Measurements from ENCODE around the gene CDKAL1. TPM values are rescaled to one million over a fixed set of nuclear protein-coding genes. Genes with fewer than 3 reads are reported as not detected.
"Not testable (repeated sequence)": the region's sequence is repeated elsewhere in the genome, so short reads cannot be mapped to it uniquely, and the experiment has no call there.

CDKAL1 gene
- total RNA-seq, 1 donor from 2014 or later, result 11.3 TPM

DNA sequence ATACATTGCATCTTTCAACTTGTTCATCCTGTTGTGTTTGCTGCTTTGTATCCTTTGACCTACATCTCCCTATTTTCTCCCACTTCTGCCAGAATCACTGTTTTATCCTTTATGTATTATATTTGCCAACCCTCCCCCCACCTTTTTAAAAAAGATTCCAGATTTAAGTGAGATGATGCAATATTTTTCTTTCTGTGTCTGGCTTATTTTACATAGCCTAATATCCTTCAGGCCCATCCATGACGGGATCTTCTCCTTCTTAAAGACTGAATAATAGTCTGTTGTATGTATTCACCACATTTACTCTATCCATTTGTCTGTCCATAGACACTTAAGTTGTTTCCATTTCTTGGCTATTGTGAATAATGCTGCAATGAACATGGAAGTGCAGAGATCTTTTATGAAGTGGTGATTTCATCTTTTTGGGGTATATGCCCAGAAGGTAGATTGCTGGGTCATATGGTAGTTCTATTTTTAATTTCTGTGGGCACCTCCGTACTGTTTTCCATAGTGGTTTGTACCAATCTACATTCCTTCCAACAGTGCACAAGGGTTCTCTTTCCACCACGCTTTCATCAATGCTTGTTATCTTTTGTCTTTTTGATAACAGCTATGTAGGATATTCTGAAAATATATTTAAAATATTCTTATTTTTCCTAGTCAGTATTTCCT is 181.0 kb downstream of the CDKAL1 start:
- intact Hi-C loops (cut with DNase I), result no loop called here
- no peak overlapping the region for H3K27ac ChIP-seq
- H3K36me3 ChIP-seq, result no peaks in the 10 kb centered on the region
- DNase-seq (ENCODE audit: extremely low spot score in 2 of 2), result no peak
- H3K27me3 ChIP-seq, result no peaks in the 10 kb centered on the region
- H3K9me3 ChIP-seq, result no peaks in the 10 kb centered on the region
- no peak overlapping the region for H3K4me3 ChIP-seq
- TF ChIP-seq POLR2A (IDR thresholded peaks at IDR 0.05) (no peak), POLR2AphosphoS5 (IDR thresholded peaks at IDR 0.05; ENCODE audit: insufficient read depth in 1 of 2, low read depth in 1 of 2) (no peak)
- TF ChIP-seq, protein P1, sequence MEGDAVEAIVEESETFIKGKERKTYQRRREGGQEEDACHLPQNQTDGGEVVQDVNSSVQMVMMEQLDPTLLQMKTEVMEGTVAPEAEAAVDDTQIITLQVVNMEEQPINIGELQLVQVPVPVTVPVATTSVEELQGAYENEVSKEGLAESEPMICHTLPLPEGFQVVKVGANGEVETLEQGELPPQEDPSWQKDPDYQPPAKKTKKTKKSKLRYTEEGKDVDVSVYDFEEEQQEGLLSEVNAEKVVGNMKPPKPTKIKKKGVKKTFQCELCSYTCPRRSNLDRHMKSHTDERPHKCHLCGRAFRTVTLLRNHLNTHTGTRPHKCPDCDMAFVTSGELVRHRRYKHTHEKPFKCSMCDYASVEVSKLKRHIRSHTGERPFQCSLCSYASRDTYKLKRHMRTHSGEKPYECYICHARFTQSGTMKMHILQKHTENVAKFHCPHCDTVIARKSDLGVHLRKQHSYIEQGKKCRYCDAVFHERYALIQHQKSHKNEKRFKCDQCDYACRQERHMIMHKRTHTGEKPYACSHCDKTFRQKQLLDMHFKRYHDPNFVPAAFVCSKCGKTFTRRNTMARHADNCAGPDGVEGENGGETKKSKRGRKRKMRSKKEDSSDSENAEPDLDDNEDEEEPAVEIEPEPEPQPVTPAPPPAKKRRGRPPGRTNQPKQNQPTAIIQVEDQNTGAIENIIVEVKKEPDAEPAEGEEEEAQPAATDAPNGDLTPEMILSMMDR (IDR thresholded peaks at IDR 0.05), result no peak
- H3K4me1 ChIP-seq, result peaks cover 5% of the 10 kb centered on the region

DNA sequence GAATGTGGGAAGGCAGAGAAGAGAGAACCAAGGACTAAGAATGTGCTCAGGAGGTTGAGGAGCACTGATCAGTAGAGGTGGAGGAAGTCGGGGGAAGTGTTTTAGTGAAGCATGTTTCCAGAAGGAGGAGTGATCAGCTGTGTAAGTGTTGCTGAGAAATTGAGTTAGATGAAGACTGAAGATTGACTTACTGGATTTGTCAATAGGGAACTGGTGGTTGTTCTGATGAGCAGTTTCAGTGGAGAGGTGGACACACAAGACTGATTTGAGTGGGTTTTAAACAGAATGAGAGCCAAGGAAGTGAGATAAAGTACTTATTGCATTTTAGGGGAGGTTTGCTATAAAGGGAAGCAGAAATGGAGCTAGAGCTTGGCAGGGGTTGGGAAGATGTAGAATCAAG is 182.6 kb downstream of the CDKAL1 start:
- intact Hi-C loops (cut with DNase I), result no loop called here
- no peak for DNase-seq (ENCODE audit: extremely low spot score in 2 of 2)
- H3K9me3 ChIP-seq, result no peaks in the 10 kb centered on the region
- TF ChIP-seq POLR2A (IDR thresholded peaks at IDR 0.05) (no peak), POLR2AphosphoS5 (IDR thresholded peaks at IDR 0.05; ENCODE audit: insufficient read depth in 1 of 2, low read depth in 1 of 2) (no peak)
- TF ChIP-seq, protein P1 (IDR thresholded peaks at IDR 0.05), result no peak
- no peaks in the 10 kb centered on the region for H3K36me3 ChIP-seq
- H3K27ac ChIP-seq, result no peak overlapping the region
- no peak overlapping the region for H3K4me3 ChIP-seq
- H3K27me3 ChIP-seq, result no peaks in the 10 kb centered on the region
- H3K4me1 ChIP-seq, result no peaks in the 10 kb centered on the region

DNA sequence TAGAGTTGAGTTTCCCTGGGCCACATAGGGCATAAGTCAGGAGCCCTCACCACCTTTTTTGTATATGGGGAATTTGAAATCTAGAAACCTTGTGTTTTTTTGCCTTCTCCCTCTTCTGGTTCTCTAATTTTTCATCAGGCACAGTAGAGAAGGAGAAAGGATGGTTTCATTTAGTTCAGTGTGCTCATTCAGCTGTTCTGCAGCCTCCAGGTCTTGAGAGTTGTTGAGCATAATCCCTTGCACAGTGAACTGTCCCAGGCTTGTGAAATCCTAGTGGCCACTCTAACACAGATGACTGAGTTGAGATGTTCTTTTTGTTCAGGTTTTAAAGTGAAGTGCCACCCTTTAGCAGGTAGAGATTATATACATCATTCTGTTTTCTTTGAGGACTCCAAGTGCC is 183.5 kb downstream of the CDKAL1 start:
- Histone ChIP-seq H3K4me1 (no peaks in the 10 kb centered on the region), H3K27me3 (no peaks in the 10 kb centered on the region), H3K4me3 (no peak overlapping the region), H3K9me3 (no peaks in the 10 kb centered on the region), H3K27ac (no peak overlapping the region), H3K36me3 (no peaks in the 10 kb centered on the region)
- TF ChIP-seq, protein P1 (IDR thresholded peaks at IDR 0.05), result no peak
- intact Hi-C loops (cut with DNase I), result no loop called here
- no peak for DNase-seq (ENCODE audit: extremely low spot score in 2 of 2)

DNA sequence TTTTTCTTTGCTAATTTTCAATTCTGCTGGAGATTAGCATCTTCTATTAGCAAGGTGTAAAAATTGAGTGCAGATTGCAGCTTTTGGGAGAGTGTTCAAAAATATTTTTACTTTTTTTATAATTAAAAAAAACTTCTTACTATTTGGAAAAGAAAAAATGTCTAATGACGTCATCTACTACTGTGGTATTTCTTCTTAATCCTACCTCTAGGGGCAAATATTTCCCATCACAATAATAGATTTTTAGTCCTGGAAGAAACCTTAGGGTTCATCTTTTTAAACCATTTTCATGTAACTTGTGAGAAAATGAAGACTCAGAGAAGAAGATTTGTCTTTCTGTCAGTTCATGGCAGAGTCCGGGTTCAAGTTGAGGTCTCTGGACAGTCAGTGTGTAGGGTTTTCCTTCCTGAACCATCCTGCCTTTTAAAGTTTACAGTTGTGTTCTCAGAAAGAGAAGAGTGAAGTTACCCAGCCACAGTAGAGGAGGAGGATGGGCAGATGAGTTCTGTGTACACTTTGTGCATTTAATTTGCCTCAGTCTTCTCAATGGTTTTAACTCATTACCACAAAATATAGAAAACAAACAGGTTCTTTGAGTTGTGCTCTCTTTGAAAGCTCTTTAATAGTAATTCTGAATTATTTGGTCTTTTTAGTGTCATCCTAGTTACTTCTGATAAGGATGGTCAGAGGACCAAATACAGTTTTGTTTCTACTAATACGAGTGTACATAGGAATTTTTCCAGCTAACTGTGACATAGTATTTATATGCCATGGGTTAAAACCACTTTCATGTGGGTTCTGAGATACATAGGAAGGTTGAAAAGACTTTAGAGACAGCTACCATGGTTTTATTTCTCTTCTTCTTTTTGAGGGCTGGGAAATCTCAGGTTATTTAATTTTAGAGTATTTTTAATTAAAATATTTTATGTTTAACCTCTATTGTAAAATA is 184.7 kb downstream of the CDKAL1 start:
- TF ChIP-seq POLR2AphosphoS5 (IDR thresholded peaks at IDR 0.05; ENCODE audit: insufficient read depth in 1 of 2, low read depth in 1 of 2), result no peak
- no peak for TF ChIP-seq POLR2A (IDR thresholded peaks at IDR 0.05)
- Histone ChIP-seq H3K27ac (no peak overlapping the region), H3K27me3 (no peaks in the 10 kb centered on the region), H3K4me3 (no peak overlapping the region), H3K4me1 (no peaks in the 10 kb centered on the region), H3K36me3 (peaks cover 0 to 4% of the 10 kb centered on the region in 2 donors), H3K9me3 (no peaks in the 10 kb centered on the region)
- intact Hi-C loops (cut with DNase I), result no loop called here
- DNase-seq (ENCODE audit: extremely low spot score in 2 of 2), result no peak

DNA sequence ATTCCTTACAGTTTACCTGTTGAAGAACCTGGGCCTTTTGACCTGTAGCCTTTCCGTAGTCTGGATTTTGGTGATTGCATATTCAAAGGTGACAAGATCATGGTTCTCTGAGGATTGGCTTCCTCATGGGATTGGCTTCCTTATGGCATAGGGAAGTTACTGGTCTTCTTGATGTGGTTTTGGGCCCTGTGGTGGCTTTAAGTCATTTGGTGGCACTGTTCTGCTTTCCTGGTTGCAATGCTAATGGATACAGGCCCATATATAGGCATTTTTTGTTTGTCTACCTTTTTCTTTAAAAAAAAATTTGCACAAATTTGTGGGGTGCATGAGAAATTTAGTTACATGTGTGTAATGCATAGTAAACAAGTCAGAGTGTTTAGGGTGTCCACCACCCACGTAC is 185.7 kb downstream of the CDKAL1 start:
- no peaks in the 10 kb centered on the region for H3K27me3 ChIP-seq
- H3K4me1 ChIP-seq, result no peaks in the 10 kb centered on the region
- TF ChIP-seq, protein P1 (IDR thresholded peaks at IDR 0.05), result no peak
- no peak for TF ChIP-seq POLR2AphosphoS5 (IDR thresholded peaks at IDR 0.05; ENCODE audit: insufficient read depth in 1 of 2, low read depth in 1 of 2)
- TF ChIP-seq POLR2A (IDR thresholded peaks at IDR 0.05), result no peak
- DNase-seq (ENCODE audit: extremely low spot score in 2 of 2), result no peak
- intact Hi-C loops (cut with DNase I), result no loop called here
- H3K27ac ChIP-seq, result no peak overlapping the region
- H3K4me3 ChIP-seq, result no peak overlapping the region
- H3K9me3 ChIP-seq, result no peaks in the 10 kb centered on the region
- peaks cover 0 to 4% of the 10 kb centered on the region in 2 donors for H3K36me3 ChIP-seq

DNA sequence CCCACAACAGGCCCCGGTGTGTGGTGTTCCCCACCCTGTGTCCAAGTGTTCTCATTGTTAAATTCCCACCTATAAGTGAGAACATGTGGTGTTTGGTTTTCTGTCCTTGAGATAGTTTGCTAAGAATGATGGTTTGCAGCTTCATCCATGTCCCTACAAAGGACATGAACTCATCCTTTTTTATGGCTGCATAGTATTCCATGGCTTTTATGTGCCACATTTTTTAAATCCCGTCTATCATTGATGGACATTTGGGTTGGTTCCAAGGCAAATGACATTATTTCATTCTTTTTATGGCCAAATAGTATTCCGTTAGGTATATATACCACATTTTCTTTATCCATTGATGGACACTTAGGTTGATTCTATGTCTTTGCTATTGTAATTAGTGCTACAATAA is 186.9 kb downstream of the CDKAL1 start:
- H3K36me3 ChIP-seq; H3K9me3 ChIP-seq; H3K27ac ChIP-seq; intact Hi-C loops (cut with DNase I); H3K4me1 ChIP-seq; H3K27me3 ChIP-seq; H3K4me3 ChIP-seq; DNase-seq (ENCODE audit: extremely low spot score in 2 of 2): not testable (repeated sequence)

All from vagina (tissue), 2 donors.